NCI-H2107 treated with DMSO at 0.1 percent for 48 hours (cell line): ENCODE data around the gene ADSL.

ENCODE experiments used
- DNase-seq: peaks from one replicate; lab custom pipeline; 2025; ENCODE audit not compliant: unreplicated experiment; lab: John Stamatoyannopoulos, UW

Gene ADSL

GRCh38 chr22:40416636-40417035 lies 70.3 kb downstream of the ADSL start:
- no peak for DNase-seq

DNA sequence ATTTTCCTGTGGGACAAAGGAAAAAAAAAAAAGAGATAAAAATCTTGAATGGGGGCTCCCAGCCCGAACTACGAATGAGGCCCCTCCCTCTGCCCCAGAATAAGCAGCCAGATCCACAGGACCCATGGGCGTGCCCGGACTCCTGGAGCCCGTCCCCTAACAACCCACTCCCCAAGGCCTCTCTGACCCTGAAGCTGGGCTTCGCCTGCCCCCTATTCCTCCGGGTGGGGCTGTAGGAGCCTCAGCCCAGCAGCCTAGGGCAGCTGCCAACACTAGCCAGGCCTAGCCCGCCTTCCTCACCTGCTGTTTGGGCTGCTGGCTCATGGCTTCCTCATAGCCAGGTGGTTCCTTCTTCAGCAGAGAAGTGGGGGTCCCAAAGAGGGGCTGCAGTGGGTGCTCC lies 70.7 kb downstream of the ADSL start:
- DNase-seq = no peak

DNA sequence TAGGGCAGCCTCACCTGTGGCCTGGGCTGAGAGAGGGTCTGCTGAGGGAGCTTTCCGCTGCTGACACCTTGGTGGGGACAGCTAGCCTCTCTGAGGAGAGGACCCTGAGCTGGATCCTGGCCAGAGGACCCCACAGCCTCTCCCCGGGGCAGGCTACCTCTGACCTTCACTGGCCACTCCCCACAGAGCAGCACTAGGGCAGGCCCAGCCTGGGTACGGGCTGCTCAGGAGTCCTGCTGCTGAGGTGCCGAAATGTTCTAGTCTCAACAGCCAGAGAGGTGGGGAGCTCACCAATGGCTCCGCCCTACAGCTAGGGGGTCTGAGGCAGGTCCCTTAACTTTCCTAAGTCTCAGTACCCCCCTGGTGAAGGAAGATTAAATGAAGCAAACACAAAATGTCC lies 71.6 kb downstream of the ADSL start:
- no peak for DNase-seq

DNA sequence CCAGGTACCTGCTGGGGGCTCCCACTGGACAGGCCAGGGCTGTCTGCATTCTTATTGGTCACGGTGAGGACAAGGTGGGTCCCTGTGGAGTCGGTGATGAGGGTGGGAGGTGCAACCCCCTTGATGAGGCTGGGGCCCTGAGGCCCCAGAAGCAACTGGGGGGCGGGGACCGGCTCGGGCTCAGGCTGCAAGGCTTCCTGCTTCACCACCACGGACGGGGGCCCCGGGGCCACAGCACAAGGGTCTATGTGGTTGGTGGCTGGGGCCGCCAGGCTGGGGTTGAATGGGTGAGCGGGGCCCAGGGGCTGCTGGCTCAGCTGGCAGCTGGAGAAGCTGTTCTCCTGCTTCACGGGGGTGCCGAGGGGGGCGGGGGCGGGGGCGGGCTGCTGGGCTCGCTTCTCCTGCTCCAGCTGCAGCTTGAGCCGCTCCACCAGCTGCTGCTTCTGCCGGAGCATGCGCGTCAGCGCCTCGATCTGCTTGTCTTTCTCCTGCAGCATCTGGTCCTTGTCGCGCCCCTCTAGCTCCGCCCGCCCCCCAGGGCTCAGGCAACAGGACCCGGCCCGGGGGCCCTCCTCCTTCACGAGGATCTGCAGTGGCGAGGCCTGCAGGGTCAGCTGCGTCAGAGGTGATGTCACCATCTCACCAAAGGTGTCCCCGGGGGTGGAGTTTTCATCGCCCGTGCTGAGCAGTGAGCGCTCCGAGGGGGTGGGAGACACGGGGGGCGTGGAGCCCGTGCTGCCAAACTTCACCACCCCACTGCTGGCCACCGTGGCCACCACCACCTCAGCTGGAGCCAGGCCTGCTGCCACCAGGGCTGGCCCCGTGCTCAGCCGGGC lies 72.3 kb downstream of the ADSL start:
- DNase-seq = peak; percentile 42

- DNase-seq = no peak
Observed at GRCh38 chr22:40419718-40420117, 73.4 kb downstream of the ADSL start.

- DNase-seq = no peak
Observed at GRCh38 chr22:40420341-40421081, 74.2 kb downstream of the ADSL start.

GRCh38 chr22:40421082-40421350 lies 74.7 kb downstream of the ADSL start:
- DNase-seq = no peak

DNA sequence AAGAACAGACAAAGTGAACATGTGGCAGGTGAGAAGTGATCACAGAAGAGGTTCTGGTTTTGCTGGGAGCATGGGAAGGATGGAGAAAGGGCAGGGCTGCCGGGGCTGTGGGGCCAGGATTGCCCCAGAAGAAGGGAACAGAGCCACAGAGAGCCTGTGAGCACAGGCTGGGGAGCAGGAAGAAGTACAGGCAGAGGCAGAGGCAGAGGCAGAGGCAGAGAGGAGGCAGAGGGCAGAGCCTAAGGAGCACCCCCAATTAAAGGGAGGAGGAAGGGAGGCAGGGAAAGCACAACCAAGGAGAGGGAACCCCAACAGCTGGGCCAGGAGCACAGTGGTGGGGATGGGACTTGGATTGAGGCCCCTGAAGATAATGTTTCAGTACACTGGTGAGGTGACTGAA lies 75.6 kb downstream of the ADSL start:
- DNase-seq = no peak

GRCh38 chr22:40422558-40423309 lies 76.4 kb downstream of the ADSL start:
- DNase-seq = no peak

- DNase-seq = no peak
Observed at GRCh38 chr22:40423310-40423688, 77.0 kb downstream of the ADSL start.

DNA sequence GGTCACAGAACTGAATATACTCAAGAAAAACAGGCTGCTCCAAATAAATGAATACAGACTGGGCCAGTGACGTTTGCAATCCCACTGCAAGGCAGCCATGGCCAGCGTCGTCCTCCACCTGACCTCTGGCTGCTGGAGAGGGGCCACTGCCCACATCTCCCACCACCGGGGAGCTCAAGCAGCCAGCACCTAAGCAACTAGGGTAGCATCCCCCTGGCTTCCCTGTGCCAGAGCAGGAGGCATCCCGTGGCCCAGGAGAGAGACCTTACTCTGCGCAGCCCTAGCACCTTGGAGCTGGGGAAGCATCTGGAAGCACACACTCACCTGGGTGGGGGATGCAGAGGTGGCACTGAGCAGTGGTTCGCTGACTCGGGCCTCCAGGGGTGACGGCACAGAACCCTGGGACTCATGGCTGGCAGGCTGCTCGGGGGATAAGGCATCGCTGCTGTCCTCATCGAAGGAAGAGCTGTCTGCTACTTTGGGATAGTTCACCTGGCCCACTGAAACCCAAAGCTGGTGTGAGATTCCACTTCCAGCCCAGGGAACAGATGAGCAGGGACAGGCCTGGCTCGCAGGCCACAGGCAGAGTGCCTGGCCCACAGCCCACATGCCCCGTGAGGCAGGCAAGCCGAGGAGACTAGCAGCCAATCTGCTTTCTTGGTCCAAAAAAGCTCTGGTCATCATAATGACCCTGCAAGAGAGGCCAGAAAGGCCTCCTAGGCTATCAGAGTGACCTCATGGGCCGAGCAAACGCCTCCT lies 77.8 kb downstream of the ADSL start:
- DNase-seq = no peak

DNA sequence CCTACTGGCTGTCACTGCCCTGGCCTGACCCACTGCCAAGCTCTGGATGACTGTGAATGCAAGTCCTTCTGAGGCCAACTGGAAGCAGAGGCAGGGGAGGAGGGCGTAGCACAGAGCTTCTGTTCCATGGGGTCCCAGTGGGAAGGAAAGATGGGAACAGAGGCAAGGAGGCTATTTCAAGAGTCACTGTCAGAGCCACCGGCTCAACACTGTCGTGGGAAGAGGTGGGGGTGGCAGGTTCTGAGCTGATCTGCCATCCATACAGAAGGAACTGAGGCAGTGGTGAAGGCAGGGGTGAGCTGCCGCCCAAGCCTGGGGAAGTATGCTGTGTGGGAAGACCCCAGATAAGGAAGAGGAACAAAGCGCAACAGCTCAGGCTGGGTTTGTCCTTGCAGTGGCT lies 78.8 kb downstream of the ADSL start:
- DNase-seq = no peak

GRCh38 chr22:40426594-40427333 lies 80.5 kb downstream of the ADSL start:
- DNase-seq = peak; percentile 70

- no peak for DNase-seq
Observed at GRCh38 chr22:40428796-40429195, 82.5 kb downstream of the ADSL start.

GRCh38 chr22:40429481-40429880 lies 83.2 kb downstream of the ADSL start:
- DNase-seq = no peak

DNA sequence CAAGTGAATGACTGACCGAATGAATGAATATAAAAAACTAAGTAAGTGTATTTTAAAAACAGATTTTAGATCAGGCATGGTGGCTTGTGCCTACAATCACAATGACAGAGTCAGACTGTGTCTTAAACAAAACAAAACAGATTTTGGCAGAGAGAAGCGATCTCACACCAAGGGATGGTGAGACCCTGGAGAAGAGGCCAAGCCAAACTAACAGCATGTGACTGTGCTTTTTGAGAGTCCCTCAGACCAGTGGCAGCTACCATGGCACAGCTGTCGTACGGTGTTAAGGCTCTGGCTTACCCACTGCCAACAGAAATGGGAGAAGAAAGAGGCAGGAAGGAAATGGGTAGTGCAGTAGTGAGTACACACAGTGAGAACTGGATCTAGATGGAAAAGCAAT lies 84.7 kb downstream of the ADSL start:
- no peak for DNase-seq

DNA sequence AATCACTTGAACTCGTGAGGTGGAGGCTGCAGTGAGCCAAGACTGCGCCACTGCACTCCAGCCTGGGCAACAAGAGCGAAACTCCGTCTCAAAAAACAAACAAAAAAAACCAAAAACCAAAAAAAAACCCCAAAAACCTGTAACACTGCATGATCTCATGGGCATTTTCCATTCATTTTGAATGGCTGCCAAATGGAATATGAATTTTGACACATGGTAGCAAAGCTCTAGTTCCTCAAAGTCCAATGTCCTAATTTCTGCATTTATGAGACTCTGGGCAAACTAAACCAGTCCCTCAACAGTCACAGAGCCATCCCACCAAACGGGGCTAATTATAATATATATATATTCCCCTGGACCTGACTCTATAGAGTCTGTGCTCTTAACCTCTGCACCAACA lies 85.9 kb downstream of the ADSL start:
- DNase-seq = no peak

GRCh38 chr22:40432625-40433024 lies 86.3 kb downstream of the ADSL start:
- DNase-seq = no peak

GRCh38 chr22:40433416-40434090 lies 87.3 kb downstream of the ADSL start:
- no peak for DNase-seq

DNA sequence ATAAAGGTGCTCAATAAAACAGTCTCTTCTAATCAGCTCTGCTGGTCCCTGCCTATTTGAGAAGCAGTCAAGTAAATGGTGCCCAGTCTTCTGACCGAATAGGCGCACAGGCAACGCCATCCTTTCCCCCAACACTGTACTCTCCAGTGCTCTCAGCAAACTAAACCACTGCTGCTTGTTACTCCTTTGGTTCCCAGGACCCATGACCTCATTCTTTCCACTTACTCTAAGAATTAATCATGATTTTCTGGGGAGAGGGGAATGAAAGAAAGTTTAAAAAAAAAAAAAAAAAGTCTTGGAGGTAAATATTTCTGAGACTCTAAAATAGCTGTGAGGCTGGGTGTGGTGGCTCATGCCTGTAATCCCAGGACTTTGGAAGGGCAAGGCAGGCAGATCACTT lies 87.8 kb downstream of the ADSL start:
- DNase-seq = no peak
